Activated CD4-positive, alpha-beta T cell treated with anti-CD3 and anti-CD28 coated beads, Interleukin-2, Interleukin-6, amounts not matched to agents 100 ng/mL and 50 ng/mL, durations not matched to agents 16 hours and 8 hours (primary cell): ENCODE data around the gene SAP30.

Source experiments
- DNase-seq: peaks from one replicate; pipeline ENCODE4 v3.0.0-alpha.2; 2020

Gene SAP30

GRCh38 chr4:173415885-173416653 lies 45.3 kb downstream of the SAP30 start:
- DNase-seq, result no peak

GRCh38 chr4:173417833-173418232 lies 47.1 kb downstream of the SAP30 start:
- no peak for DNase-seq

- DNase-seq, result no peak
These were observed 47.9 kb downstream of the SAP30 start for GRCh38 chr4:173418639-173419038.

GRCh38 chr4:173420324-173420752 lies 49.6 kb downstream of the SAP30 start:
- no peak for DNase-seq

GRCh38 chr4:173420801-173421200 lies 50.0 kb downstream of the SAP30 start:
- DNase-seq, result no peak

GRCh38 chr4:173424899-173425805 lies 54.4 kb downstream of the SAP30 start:
- DNase-seq, result no peak

GRCh38 chr4:173426064-173426463 lies 55.3 kb downstream of the SAP30 start:
- DNase-seq, result no peak
